H1 (cell line): ENCODE measurements around the gene NEK2. TPM values are rescaled to one million over a fixed set of nuclear protein-coding genes. Genes with fewer than 3 reads are reported as not detected.

ENCODE experiments used
- CTCF ChIA-PET: fragments of 300-600 bp; sonication (Branson Sonifier 250); formaldehyde crosslinking; loops from one replicate; lab custom pipeline; 2021; ENCODE audit not compliant: partially characterized antibody; lab: Charles Lee
- POLR2A ChIA-PET: fragments of 300-600 bp; sonication (Branson Sonifier 250); formaldehyde crosslinking; loops from one replicate; lab custom pipeline; 2021; ENCODE audit warnings: inconsistent platforms; ENCODE audit not compliant: partially characterized antibody; lab: Charles Lee
- DNase-seq, 2 experiments: peaks; one replicate each; pipeline versions ENCODE4 v3.0.0 to v3.0.0-alpha.2; 2010 to 2022; ENCODE audit warnings: low spot score in 2 of 2, low read depth in 1 of 2, mixed read lengths in 1 of 2
- FAIRE-seq: peaks from 2 replicates; lab custom pipeline; 2011; peaks lifted over from hg19 to GRCh38; lab: Jason Lieb, UNC
- H2AFZ ChIP-seq: 2 replicates; pipeline ENCODE4 v1.8.1; 2012; ENCODE audit warnings: low read length, inconsistent platforms
- H2AK5ac ChIP-seq: 2 replicates; pipeline ENCODE4 v1.6.1; 2013; ENCODE audit warnings: low read depth, low read length
- H2BK120ac ChIP-seq: replicated peaks from 2 replicates; pipeline ENCODE3; 2013; ENCODE audit warnings: low read depth, low read length, inconsistent platforms
- H2BK12ac ChIP-seq: 2 replicates; pipeline ENCODE4 v1.6.1; 2013; ENCODE audit warnings: low read depth, low read length
- H2BK15ac ChIP-seq: 2 replicates; pipeline ENCODE4 v1.6.1; 2013; ENCODE audit warnings: low read length
- H2BK20ac ChIP-seq: 2 replicates; pipeline ENCODE4 v1.6.1; 2013; ENCODE audit warnings: low read length
- H2BK5ac ChIP-seq: 2 replicates; pipeline ENCODE4 v1.6.1; 2013; ENCODE audit warnings: low read depth, low read length
- H3K14ac ChIP-seq: 2 replicates; pipeline ENCODE4 v1.6.1; 2013; ENCODE audit warnings: inconsistent platforms; ENCODE audit not compliant: insufficient read length
- H3K18ac ChIP-seq: 2 replicates; pipeline ENCODE4 v1.6.1; 2013; ENCODE audit warnings: low read length; ENCODE audit errors: extremely low read depth
- H3K23ac ChIP-seq: 2 replicates; pipeline ENCODE4 v1.6.1; 2013; ENCODE audit warnings: inconsistent platforms; ENCODE audit not compliant: insufficient read length
- H3K23me2 ChIP-seq: 2 replicates; pipeline ENCODE4 v1.6.1; 2013; ENCODE audit warnings: low read depth, low read length
- H3K27ac ChIP-seq: 2 replicates; pipeline ENCODE4 v1.6.1; 2011; ENCODE audit warnings: low read depth, low read length, inconsistent platforms
- H3K27me3 ChIP-seq, 4 experiments: replicated peaks in 1 of 4; 1 replicate in 1 of 4; 2 replicates in 3 of 4; pipeline versions ENCODE4 v1.6.1 to v1.8.1; 2011 to 2013; ENCODE audit warnings: low read length in 3 of 4, mild to moderate bottlenecking in 3 of 4, inconsistent platforms in 2 of 4, mixed read lengths in 2 of 4, moderate library complexity in 1 of 4; ENCODE audit not compliant: control insufficient read depth in 3 of 4, insufficient read depth in 3 of 4; ENCODE audit errors: extremely low read depth in 1 of 4
- H3K36me3 ChIP-seq, 4 experiments: 2 replicates each; pipeline versions ENCODE4 v1.6.1 to v1.8.1; 2011 to 2013; ENCODE audit warnings: mild to moderate bottlenecking in 4 of 4, low read length in 3 of 4, moderate library complexity in 2 of 4, control low read depth in 1 of 4, inconsistent platforms in 1 of 4; ENCODE audit not compliant: insufficient read depth in 4 of 4, control insufficient read depth in 2 of 4
- H3K4ac ChIP-seq: replicated peaks from 2 replicates; pipeline ENCODE3; 2013; ENCODE audit warnings: low read length, low read depth, mixed read lengths, inconsistent platforms; ENCODE audit not compliant: insufficient read length
- H3K4me1 ChIP-seq, 4 experiments: replicated peaks in 1 of 4; 1 replicate in 1 of 4; 2 replicates in 3 of 4; pipeline versions ENCODE4 v1.6.1 to v1.8.1; 2011 to 2013; ENCODE audit warnings: low read length in 3 of 4, inconsistent platforms in 2 of 4, mixed read lengths in 1 of 4; ENCODE audit not compliant: insufficient read depth in 4 of 4, control insufficient read depth in 3 of 4
- H3K4me2 ChIP-seq, 2 experiments: 2 replicates each; pipeline versions ENCODE4 v1.6.1 to v1.8.1; 2011 to 2013; ENCODE audit warnings: low read depth in 2 of 2, low read length in 2 of 2, control low read depth in 1 of 2, inconsistent platforms in 1 of 2, mild to moderate bottlenecking in 1 of 2; ENCODE audit not compliant: insufficient read depth in 1 of 2
- H3K4me3 ChIP-seq, 4 experiments: fragments of 200-600, 300-600 bp in 1 of 4; sonication (generic), shearing (Covaris generic), sonication (Bioruptor Twin) in 1 of 4; 2 replicates each; pipeline versions ENCODE4 v1.5.1 to v1.8.1; 2011 to 2016; ENCODE audit warnings: low read length in 4 of 4, low read depth in 3 of 4, control low read depth in 2 of 4, inconsistent platforms in 2 of 4, mild to moderate bottlenecking in 2 of 4, mixed read lengths in 1 of 4, moderate library complexity in 1 of 4; ENCODE audit not compliant: insufficient read depth in 2 of 4; ENCODE audit errors: extremely low read depth in 1 of 4
- H3K56ac ChIP-seq: replicated peaks from 2 replicates; pipeline ENCODE3; 2013; ENCODE audit warnings: low read depth, mild to moderate bottlenecking, mixed read lengths, low read length, inconsistent platforms; ENCODE audit not compliant: insufficient read length
- H3K79me1 ChIP-seq: 2 replicates; pipeline ENCODE4 v1.6.1; 2013; ENCODE audit warnings: low read depth, low read length, control low read depth
- H3K79me2 ChIP-seq, 2 experiments: 2 replicates each; pipeline versions ENCODE4 v1.6.1 to v1.8.1; 2012 to 2013; ENCODE audit warnings: low read length in 2 of 2, mild to moderate bottlenecking in 2 of 2, inconsistent platforms in 1 of 2; ENCODE audit not compliant: insufficient read depth in 2 of 2, control insufficient read depth in 1 of 2
- H3K9ac ChIP-seq, 4 experiments: replicated peaks in 1 of 4; 1 replicate in 1 of 4; 2 replicates in 3 of 4; pipeline versions ENCODE4 v1.6.1 to v1.8.1; 2011 to 2013; ENCODE audit warnings: low read depth in 3 of 4, low read length in 3 of 4, control low read depth in 2 of 4, mild to moderate bottlenecking in 2 of 4, moderate library complexity in 2 of 4, inconsistent platforms in 1 of 4; ENCODE audit errors: extremely low read depth in 1 of 4
- H3K9me3 ChIP-seq, 2 experiments: 2 replicates each; pipeline versions ENCODE4 v1.6.1 to v1.8.1; 2012 to 2013; ENCODE audit warnings: mild to moderate bottlenecking in 2 of 2, moderate library complexity in 2 of 2, control low read depth in 1 of 2, inconsistent platforms in 1 of 2, low read depth in 1 of 2, low read length in 1 of 2, mixed read lengths in 1 of 2; ENCODE audit not compliant: insufficient read depth in 2 of 2
- H4K20me1 ChIP-seq, 2 experiments: replicated peaks in 1 of 2; 2 replicates each; pipeline versions ENCODE3 to v1.8.1; 2011 to 2013; ENCODE audit warnings: inconsistent platforms in 2 of 2, low read length in 2 of 2, mild to moderate bottlenecking in 1 of 2; ENCODE audit not compliant: insufficient read depth in 2 of 2, control insufficient read depth in 1 of 2
- H4K5ac ChIP-seq: 2 replicates; pipeline ENCODE4 v1.6.1; 2013; ENCODE audit warnings: low read length, low read depth, mixed read lengths, inconsistent platforms; ENCODE audit not compliant: insufficient read length
- H4K8ac ChIP-seq: 2 replicates; pipeline ENCODE4 v1.8.0; 2013; ENCODE audit warnings: mild to moderate bottlenecking, moderate library complexity, low read length, inconsistent platforms; ENCODE audit not compliant: insufficient read depth; ENCODE audit errors: extremely low read depth
- H4K91ac ChIP-seq: replicated peaks from 2 replicates; pipeline ENCODE3; 2013; ENCODE audit warnings: low read length, mixed read lengths, inconsistent platforms; ENCODE audit not compliant: insufficient read length
- ASH2L ChIP-seq: fragments of 200-600, 300-600 bp; sonication (generic); IDR thresholded peaks from one replicate; pipeline ENCODE4 v1.7.1; 2017; ENCODE audit warnings: low read length
- ATF3 ChIP-seq: IDR thresholded peaks from 2 replicates; pipeline ENCODE4 v1.6.1; 2011; ENCODE audit warnings: low read depth, mild to moderate bottlenecking, low read length; ENCODE audit not compliant: insufficient read depth
- BACH1 ChIP-seq: IDR thresholded peaks from 2 replicates; pipeline ENCODE4 v1.6.1; 2012; ENCODE audit warnings: low read length, improper control_type of control experiment
- CHD2 ChIP-seq: IDR thresholded peaks from 2 replicates; pipeline ENCODE4 v1.6.1; 2012; ENCODE audit warnings: low read length, improper control_type of control experiment
- GABPA ChIP-seq: IDR thresholded peaks from 2 replicates; pipeline ENCODE4 v1.6.1; 2011; ENCODE audit warnings: mild to moderate bottlenecking, low read length, moderate library complexity, borderline replicate concordance; ENCODE audit not compliant: insufficient read depth
- HDAC2 ChIP-seq, 2 experiments: fragments of 300-600 bp in 1 of 2; sonication (generic) in 1 of 2; IDR thresholded peaks; 2 replicates each; pipeline ENCODE4 v1.6.1; 2011 to 2012; ENCODE audit warnings: low read depth in 2 of 2, low read length in 2 of 2, mild to moderate bottlenecking in 2 of 2, moderate library complexity in 2 of 2, borderline replicate concordance in 1 of 2, inconsistent platforms in 1 of 2
- JUND ChIP-seq: IDR thresholded peaks from 2 replicates; pipeline ENCODE4 v1.6.1; 2011; ENCODE audit warnings: mild to moderate bottlenecking, improper control_type of control experiment, low read length
- KDM4A ChIP-seq: IDR thresholded peaks from one replicate; pipeline ENCODE4 v1.7.1; 2012; ENCODE audit warnings: low read depth, mild to moderate bottlenecking, moderate library complexity, low read length, inconsistent platforms; ENCODE audit not compliant: severe bottlenecking
- MAX ChIP-seq: IDR thresholded peaks from 2 replicates; pipeline ENCODE4 v1.6.1; 2012; ENCODE audit warnings: inconsistent platforms
- NRF1 ChIP-seq: IDR thresholded peaks from 2 replicates; pipeline ENCODE4 v1.6.1; 2011; ENCODE audit warnings: mild to moderate bottlenecking, low read depth, low read length, improper control_type of control experiment
- POLR2AphosphoS5 ChIP-seq: IDR thresholded peaks from 2 replicates; pipeline ENCODE4 v1.6.1; 2011; ENCODE audit warnings: low read depth, low read length
- SP2 ChIP-seq: IDR thresholded peaks from 2 replicates; pipeline ENCODE4 v1.6.1; 2012; ENCODE audit warnings: mild to moderate bottlenecking, low read length, inconsistent platforms
- USF2 ChIP-seq: IDR thresholded peaks from 2 replicates; pipeline ENCODE4 v1.6.1; 2011; ENCODE audit warnings: low read length, improper control_type of control experiment
- polyA plus RNA-seq, 7 experiments: library from polyadenylated mRNA; depleted of rRNA in 3 of 7; stranded (reverse) in 5 of 7; unstranded in 2 of 7; fragments of >200 nt in 5 of 7; fragments of 200-250 nt in 2 of 7; gene quantifications; 1 replicate in 5 of 7; 2 replicates in 1 of 7; 4 replicates in 1 of 7; pipeline versions ENCODE4 v1.2.1 to v1.2.3, GENCODE V29; 2011 to 2013; ENCODE audit warnings: missing spikeins in 2 of 7, mixed read lengths in 2 of 7
- total RNA-seq: library from RNA; stranded (reverse); fragmentation: NEBNext Ultra II Directional; extraction: Animal tissue kit (Norgen Biotek cat#: 25700); gene quantifications from 2 replicates; pipeline ENCODE4 v1.2.1, GENCODE V29; 2021

The NEK2 gene
- total and polyA plus RNA-seq, 2 of the 8 experiments (the other 6 are each of a cell fraction or from before 2014, with no cell fraction given), result 8.4 to 22.9 TPM

GRCh38 chr1:211676761-211677160, 1.3 kb upstream of the NEK2 start:
- H2AK5ac ChIP-seq, result no peak overlapping the region
- no peak overlapping the region for H3K14ac ChIP-seq
- H3K23ac ChIP-seq, result no peak overlapping the region
- no peak overlapping the region for H3K27ac ChIP-seq
- no peak overlapping the region for H3K18ac ChIP-seq
- FAIRE-seq, result no peak
- peaks cover 0 to 7% (median 2%) of the 10 kb centered on the region in 4 experiments; a peak in 1 of 7 replicates for H3K4me1 ChIP-seq
- no peaks in the 10 kb centered on the region for H3K27me3 ChIP-seq
- H2BK15ac ChIP-seq, result no peak overlapping the region
- H3K4me2 ChIP-seq, result peak overlapping the region in 1 of 2 experiments; percentile 82; a peak in 2 of 4 replicates
- H2AFZ ChIP-seq, result no peak overlapping the region
- peak overlapping the region in 1 of 4 experiments; percentile 79; a peak in 1 of 8 replicates for H3K4me3 ChIP-seq
- H3K9me3 ChIP-seq, result no peaks in the 10 kb centered on the region
- no peak for DNase-seq
- no peak overlapping the region for H3K9ac ChIP-seq
- no peaks in the 10 kb centered on the region; the same call in 1 of the 2 replicates for H3K79me1 ChIP-seq
- peaks cover 7% of the 10 kb centered on the region; the same call in 1 of the 2 replicates for H3K23me2 ChIP-seq
- no peak overlapping the region for H4K91ac ChIP-seq
- H4K5ac ChIP-seq, result no peak overlapping the region
- peaks cover 0 to 4% of the 10 kb centered on the region in 2 experiments; a peak in 2 of 4 replicates for H3K79me2 ChIP-seq
- CTCF ChIA-PET, result interaction anchor here (0.6 to 9.2 kb wide), 4 partner anchors 10 to 1179 kb away, joined by 3 to 65 read pairs (median 5); partner anchors contain the start of genes DTL and INTS7
- H2BK5ac ChIP-seq, result no peak overlapping the region
- no peak overlapping the region for H2BK20ac ChIP-seq
- H4K8ac ChIP-seq, result no peak overlapping the region
- H2BK12ac ChIP-seq, result no peak overlapping the region
- H4K20me1 ChIP-seq, result no peaks in the 10 kb centered on the region
- no peak overlapping the region for H3K56ac ChIP-seq
- H2BK120ac ChIP-seq, result no peak overlapping the region
- peaks cover 0 to 3% (median 1%) of the 10 kb centered on the region in 4 experiments; a peak in 3 of 8 replicates for H3K36me3 ChIP-seq
- POLR2A ChIA-PET, result interaction anchor here (0.5 to 0.6 kb wide), 2 partner anchors 8 to 341 kb away, joined by 3 read pairs; no protein-coding TSS in a partner anchor
- H3K4ac ChIP-seq, result no peak overlapping the region
- no peak for TF ChIP-seq CHD2
- no peak for TF ChIP-seq MAX
- TF ChIP-seq SP2, result no peak
- no peak for TF ChIP-seq BACH1
- no peak for TF ChIP-seq GABPA
- no peak for TF ChIP-seq JUND
- no peak for TF ChIP-seq KDM4A
- TF ChIP-seq HDAC2 (IDR thresholded peaks at IDR 0.05; ENCODE audit: borderline replicate concordance in 1 of 2, low read depth in 2 of 2, low read length in 2 of 2), result no peak
- TF ChIP-seq ATF3, result no peak
- TF ChIP-seq ASH2L, result no peak
- no peak for TF ChIP-seq USF2
- TF ChIP-seq NRF1, result no peak
- TF ChIP-seq POLR2AphosphoS5, result no peak
